WTC11 (cell line): Measurements from ENCODE around the gene TMEM52. TPM values are rescaled to one million over a fixed set of nuclear protein-coding genes. Genes with fewer than 3 reads are reported as not detected.

Source experiments
- ATAC-seq: fragments of 200-7000 bp; cut with Tn5 transposase; 2 replicates; pipeline ENCODE4 v1.10.0; 2021; ENCODE audit warnings: mild to moderate bottlenecking, moderate library complexity
- CTCF ChIA-PET: fragments of 300-600 bp; sonication (Branson Sonifier 250); formaldehyde crosslinking; loops from one replicate; lab custom pipeline; 2021; ENCODE audit warnings: antibody characterized with exemption; lab: Charles Lee
- POLR2A ChIA-PET: fragments of 350-600 bp; sonication (Branson Sonifier 250); formaldehyde crosslinking; loops from one replicate; lab custom pipeline; 2021; ENCODE audit warnings: antibody characterized with exemption; lab: Charles Lee
- DNase-seq: peaks from one replicate; pipeline ENCODE4 v3.0.0; 2021; ENCODE audit warnings: low spot score
- H3K27ac Mint-ChIP-seq: 2 replicates; pipeline ENCODE4 v1.8.0; 2021; ENCODE audit warnings: mixed read lengths
- H3K27me3 Mint-ChIP-seq: 2 replicates; pipeline ENCODE4 v1.8.0; 2021; ENCODE audit warnings: low read depth, mild to moderate bottlenecking, moderate library complexity, mixed read lengths
- H3K36me3 Mint-ChIP-seq: 2 replicates; pipeline ENCODE4 v1.8.0; 2021; ENCODE audit warnings: mixed read lengths
- H3K4me1 Mint-ChIP-seq: 2 replicates; pipeline ENCODE4 v1.8.0; 2022; ENCODE audit warnings: mixed read lengths
- H3K4me3 Mint-ChIP-seq: 2 replicates; pipeline ENCODE4 v1.8.0; 2021; ENCODE audit warnings: mild to moderate bottlenecking, moderate library complexity, mixed read lengths
- H3K9me3 Mint-ChIP-seq: 2 replicates; pipeline ENCODE4 v1.8.0; 2021; ENCODE audit warnings: mixed read lengths
- AFF4 ChIP-seq: sonication (generic); formaldehyde crosslinking; IDR thresholded peaks from 2 replicates; pipeline ENCODE4 v1.8.1; 2023; ENCODE audit warnings: mild to moderate bottlenecking, missing genetic modification reagents, borderline replicate concordance
- ATF3 ChIP-seq: sonication (generic); formaldehyde crosslinking; conservative IDR thresholded peaks from 2 replicates; pipeline ENCODE4 v1.8.1; 2022; ENCODE audit warnings: mild to moderate bottlenecking, missing genetic modification reagents
- CBFB ChIP-seq: sonication (generic); formaldehyde crosslinking; IDR thresholded peaks from 2 replicates; pipeline ENCODE4 v1.8.1; 2022; ENCODE audit warnings: mild to moderate bottlenecking, low read depth, missing genetic modification reagents
- CREB1 ChIP-seq: sonication (generic); formaldehyde crosslinking; IDR thresholded peaks from 2 replicates; pipeline ENCODE4 v1.8.0; 2023; ENCODE audit warnings: mild to moderate bottlenecking, missing genetic modification reagents
- E2F5 ChIP-seq: sonication (generic); formaldehyde crosslinking; IDR thresholded peaks from 2 replicates; pipeline ENCODE4 v1.8.1; 2022; ENCODE audit warnings: mild to moderate bottlenecking, moderate library complexity, missing genetic modification reagents
- ERG ChIP-seq: fragments of 250-450 bp; sonication (Bioruptor Pico); IDR thresholded peaks from 2 replicates; pipeline ENCODE4 v1.8.0; 2021; ENCODE audit warnings: mild to moderate bottlenecking
- FOXP4 ChIP-seq: sonication (generic); formaldehyde crosslinking; IDR thresholded peaks from 2 replicates; pipeline ENCODE4 v1.8.0; 2022; ENCODE audit warnings: mild to moderate bottlenecking, missing genetic modification reagents
- GTF2I ChIP-seq: fragments of 250-450 bp; sonication (Bioruptor Pico); conservative IDR thresholded peaks from 2 replicates; pipeline ENCODE4 v1.4.0; 2021; ENCODE audit warnings: mild to moderate bottlenecking
- IRF2 ChIP-seq: sonication (generic); formaldehyde crosslinking; IDR thresholded peaks from 2 replicates; pipeline ENCODE4 v1.8.0; 2022; ENCODE audit warnings: low read depth, missing genetic modification reagents, borderline replicate concordance
- KAT7 ChIP-seq: sonication (generic); formaldehyde crosslinking; IDR thresholded peaks from 2 replicates; pipeline ENCODE4 v1.8.1; 2023; ENCODE audit warnings: missing genetic modification reagents, mild to moderate bottlenecking, borderline replicate concordance
- MLX ChIP-seq: sonication (generic); formaldehyde crosslinking; IDR thresholded peaks from 2 replicates; pipeline ENCODE4 v1.8.1; 2023; ENCODE audit warnings: mild to moderate bottlenecking, missing genetic modification reagents, moderate library complexity
- OVOL2 ChIP-seq: fragments of 250-450 bp; sonication (Bioruptor Pico); IDR thresholded peaks from 2 replicates; pipeline ENCODE4 v1.9.0; 2021; ENCODE audit warnings: mild to moderate bottlenecking, borderline replicate concordance
- RELA ChIP-seq: sonication (generic); formaldehyde crosslinking; IDR thresholded peaks from 2 replicates; pipeline ENCODE4 v1.8.1; 2022; ENCODE audit warnings: missing genetic modification reagents, mild to moderate bottlenecking, borderline replicate concordance
- SOX15 ChIP-seq: fragments of 250-450 bp; sonication (Bioruptor Pico); IDR thresholded peaks from 2 replicates; pipeline ENCODE4 v1.9.0; 2021; ENCODE audit warnings: mild to moderate bottlenecking
- TCF7 ChIP-seq: sonication (generic); formaldehyde crosslinking; IDR thresholded peaks from 2 replicates; pipeline ENCODE4 v1.8.0; 2022; ENCODE audit warnings: mild to moderate bottlenecking, low read depth, missing genetic modification reagents, moderate library complexity
- TEAD1 ChIP-seq: sonication (generic); formaldehyde crosslinking; IDR thresholded peaks from 2 replicates; pipeline ENCODE4 v1.8.0; 2022; ENCODE audit warnings: mild to moderate bottlenecking, missing genetic modification reagents
- USF1 ChIP-seq: sonication (generic); formaldehyde crosslinking; IDR thresholded peaks from 2 replicates; pipeline ENCODE4 v1.8.0; 2022; ENCODE audit warnings: mild to moderate bottlenecking, missing genetic modification reagents
- ZMAT4 ChIP-seq: fragments of 250-450 bp; sonication (Bioruptor Pico); IDR thresholded peaks from 2 replicates; pipeline ENCODE4 v1.9.0; 2021; ENCODE audit warnings: mild to moderate bottlenecking
- ZNF317 ChIP-seq: sonication (generic); formaldehyde crosslinking; IDR thresholded peaks from 2 replicates; pipeline ENCODE4 v1.8.1; 2023; ENCODE audit warnings: low read depth, mild to moderate bottlenecking, moderate library complexity, missing genetic modification reagents, borderline replicate concordance
- ZNF532 ChIP-seq: fragments of 250-450 bp; sonication (Bioruptor Pico); IDR thresholded peaks from 2 replicates; pipeline ENCODE4 v1.9.0; 2021; ENCODE audit warnings: mild to moderate bottlenecking, borderline replicate concordance
- total RNA-seq: library from RNA; stranded (reverse); gene quantifications from 3 replicates; pipeline ENCODE4 v1.2.3, GENCODE V29; 2021

The TMEM52 gene
- total RNA-seq, 1 experiment from 2014 or later = 21.9 TPM

- no peak for TF ChIP-seq MLX (CRISPR knock-in tag)
- no peak for TF ChIP-seq TCF7 (CRISPR knock-in tag)
- no peak for TF ChIP-seq KAT7 (CRISPR knock-in tag)
- TF ChIP-seq TEAD1 (CRISPR knock-in tag) = no peak
- TF ChIP-seq CBFB (CRISPR knock-in tag) = no peak
Measured at GRCh38 chr1:1873186-1873585, 45.9 kb downstream of the TMEM52 start (continued).

GRCh38 chr1:1872329-1872994, 46.6 kb downstream of the TMEM52 start:
- H3K36me3 Mint-ChIP-seq = peaks cover 52% of the 10 kb centered on the region

More at GRCh38 chr1:1872329-1872994, 46.6 kb downstream of the TMEM52 start:
- TF ChIP-seq SOX15 (CRISPR knock-in tag) = no peak
- no peak for TF ChIP-seq OVOL2
- TF ChIP-seq ZNF532 (CRISPR knock-in tag) = no peak
- TF ChIP-seq RELA (CRISPR knock-in tag) = no peak
- no peak for TF ChIP-seq GTF2I
- no peak for TF ChIP-seq ZMAT4 (CRISPR knock-in tag)
- TF ChIP-seq IRF2 = no peak
- TF ChIP-seq FOXP4 = no peak
- TF ChIP-seq AFF4 = no peak
- TF ChIP-seq USF1 = no peak
- TF ChIP-seq CREB1 (CRISPR knock-in tag) = no peak
- TF ChIP-seq ERG (CRISPR knock-in tag) = no peak
- no peak for TF ChIP-seq E2F5 (CRISPR knock-in tag)
- no peak for TF ChIP-seq ATF3 (CRISPR knock-in tag)
- no peak for TF ChIP-seq ZNF317 (CRISPR knock-in tag)
- H3K27me3 Mint-ChIP-seq = no peaks in the 10 kb centered on the region
- CTCF ChIA-PET = interaction anchor here (0.7 to 1.0 kb wide), 2 partner anchors 37 to 84 kb away, joined by 3 to 4 read pairs; no protein-coding TSS in a partner anchor
- DNase-seq = no peak
- H3K27ac Mint-ChIP-seq = peak overlapping the region; percentile 65
- ATAC-seq = no peak
- POLR2A ChIA-PET = interaction anchor here (0.7 kb wide), 2 partner anchors 45 to 89 kb away, joined by 3 to 4 read pairs; no protein-coding TSS in a partner anchor
- peaks cover 22% of the 10 kb centered on the region for H3K9me3 Mint-ChIP-seq
- H3K4me3 Mint-ChIP-seq = no peak overlapping the region
- H3K4me1 Mint-ChIP-seq = peaks cover 24% of the 10 kb centered on the region
